Sigmoid colon (tissue), 7 donors: ENCODE measurements around the gene SLC13A3. TPM values are rescaled to one million over a fixed set of nuclear protein-coding genes. Genes with fewer than 3 reads are reported as not detected.

Experiments used
- DNase-seq: peaks from one replicate; pipeline ENCODE4 v3.0.0-alpha.2; 2019
- H3K27ac ChIP-seq, 4 donors: fragments of 200-600 bp; sonication (generic); one replicate each; pipeline ENCODE4 v1.5.1; 2016 to 2019; ENCODE audit warnings: mild to moderate bottlenecking in 1 of 4
- H3K27me3 ChIP-seq, 3 donors: fragments of 200-600 bp; sonication (generic); one replicate each; pipeline ENCODE4 v1.5.1; 2019; ENCODE audit warnings: mild to moderate bottlenecking in 1 of 3
- H3K36me3 ChIP-seq, 4 donors: fragments of 200-600 bp; sonication (generic); one replicate each; pipeline ENCODE4 v1.5.1; 2016 to 2019
- H3K4me1 ChIP-seq, 4 donors: fragments of 200-600 bp; sonication (generic); one replicate each; pipeline ENCODE4 v1.5.1; 2017 to 2019
- H3K4me3 ChIP-seq, 4 donors: fragments of 200-600 bp; sonication (generic); one replicate each; pipeline ENCODE4 v1.5.1; 2017 to 2019; ENCODE audit warnings: mild to moderate bottlenecking in 2 of 4, moderate library complexity in 1 of 4
- H3K9me3 ChIP-seq, 4 donors: fragments of 200-600 bp in 3 of 4; sonication (generic) in 3 of 4; one replicate each; pipeline versions ENCODE4 v1.5.1 to v1.6.1; 2013 to 2019
- CTCF ChIP-seq, 4 experiments: fragments of 450-650 bp in 3 of 4; fragments of 200-600 bp in 1 of 4; IDR thresholded peaks; one replicate each; pipeline ENCODE4 v1.5.1; 2016 to 2019; ENCODE audit warnings: antibody characterized with exemption in 4 of 4, mild to moderate bottlenecking in 3 of 4, moderate library complexity in 2 of 4
- EP300 ChIP-seq, 4 donors: sonication (generic); formaldehyde crosslinking; IDR thresholded peaks; one replicate each; pipeline ENCODE4 v1.6.1; 2017; ENCODE audit warnings: antibody characterized with exemption in 4 of 4
- POLR2A ChIP-seq, 2 donors: fragments of 450-650 bp; IDR thresholded peaks; one replicate each; pipeline ENCODE4 v1.6.1; 2016; ENCODE audit warnings: antibody characterized with exemption in 2 of 2, mild to moderate bottlenecking in 2 of 2, moderate library complexity in 2 of 2
- POLR2AphosphoS5 ChIP-seq, 4 donors: sonication (generic); formaldehyde crosslinking; IDR thresholded peaks; one replicate each; pipeline ENCODE4 v1.6.1; 2017; ENCODE audit warnings: antibody characterized with exemption in 4 of 4
- WGBS, 2 donors: extraction: QIAGEN DNeasy Blood & Tissue Kit; methylation state at CpG; one replicate each; pipeline ENCODE4 v1.1.7; 2013; 5-methylcytosine and 5-hydroxymethylcytosine counted together
- intact Hi-C: fragments of 100-400 bp; cut with DNase I; formaldehyde crosslinking; loops from one replicate; pipeline ENCODE4 v1.15.1; 2023
- polyA plus RNA-seq, 3 donors: library from polyadenylated mRNA; stranded (reverse); fragments of 200-250 nt; gene quantifications; one replicate each; pipeline ENCODE4 v1.2.3, GENCODE V29; 2013
- total RNA-seq, 4 donors: library from RNA; depleted of rRNA; stranded (reverse); fragments of >200 nt; gene quantifications; one replicate each; pipeline ENCODE4 v1.1.0, GENCODE V29; 2016
- donor health status: healthy with polysubstance abuse.
- donor health status: Bipolar disorder and iron deficiency.
- donor health status: healthy.

Gene SLC13A3
- total and polyA plus RNA-seq, 7 donors = 0.48 to 4.2 (median 1.1) TPM; not detected in 2

GRCh38 chr20:46640536-46641311, 10.5 kb downstream of the SLC13A3 start:
- no peaks in the 10 kb centered on the region for H3K36me3 ChIP-seq
- no peaks in the 10 kb centered on the region for H3K9me3 ChIP-seq
- no peak overlapping the region for H3K27ac ChIP-seq
- TF ChIP-seq EP300 (IDR thresholded peaks at IDR 0.05) (no peak), POLR2AphosphoS5 (IDR thresholded peaks at IDR 0.05) (no peak)
- no peak for DNase-seq
- no peak overlapping the region for H3K4me3 ChIP-seq
- intact Hi-C loops = no loop called here
- no peaks in the 10 kb centered on the region for H3K27me3 ChIP-seq
- 42 to 62% methylated on average over 14 of the region's 14 CpGs for WGBS, 2 donors
- H3K4me1 ChIP-seq = no peaks in the 10 kb centered on the region

- DNase-seq = no peak
- Histone ChIP-seq H3K4me1 (no peaks in the 10 kb centered on the region), H3K4me3 (no peak overlapping the region), H3K9me3 (no peaks in the 10 kb centered on the region), H3K36me3 (no peaks in the 10 kb centered on the region), H3K27ac (no peak overlapping the region), H3K27me3 (no peaks in the 10 kb centered on the region)
- intact Hi-C loops = no loop called here
- TF ChIP-seq POLR2A (IDR thresholded peaks at IDR 0.05) (no peak), CTCF (IDR thresholded peaks at IDR 0.05) (no peak), POLR2AphosphoS5 (IDR thresholded peaks at IDR 0.05) (no peak), EP300 (IDR thresholded peaks at IDR 0.05) (no peak)
- WGBS, 2 donors = 66 to 80% methylated on average over 6 of the region's 6 CpGs
Observed at GRCh38 chr20:46640044-46640443, 11.2 kb downstream of the SLC13A3 start.

GRCh38 chr20:46639587-46639986, 11.7 kb downstream of the SLC13A3 start:
- Histone ChIP-seq H3K27ac (no peak overlapping the region), H3K36me3 (no peaks in the 10 kb centered on the region), H3K9me3 (no peaks in the 10 kb centered on the region), H3K4me3 (no peak overlapping the region), H3K4me1 (no peaks in the 10 kb centered on the region), H3K27me3 (no peaks in the 10 kb centered on the region)
- WGBS, 2 donors = 88 to 94% methylated on average over 3 of the region's 3 CpGs
- intact Hi-C loops = no loop called here
- TF ChIP-seq CTCF (IDR thresholded peaks at IDR 0.05) = no peak
- TF ChIP-seq EP300 (IDR thresholded peaks at IDR 0.05) = no peak
- TF ChIP-seq POLR2AphosphoS5 (IDR thresholded peaks at IDR 0.05) = no peak
- TF ChIP-seq POLR2A (IDR thresholded peaks at IDR 0.05) = no peak
- no peak for DNase-seq

GRCh38 chr20:46638898-46639274, 12.4 kb downstream of the SLC13A3 start:
- Histone ChIP-seq H3K4me1 (no peaks in the 10 kb centered on the region), H3K27me3 (no peaks in the 10 kb centered on the region), H3K9me3 (no peaks in the 10 kb centered on the region), H3K27ac (no peak overlapping the region), H3K36me3 (no peaks in the 10 kb centered on the region), H3K4me3 (no peak overlapping the region)
- intact Hi-C loops = no loop called here
- TF ChIP-seq EP300 (IDR thresholded peaks at IDR 0.05) (no peak), CTCF (IDR thresholded peaks at IDR 0.05) (no peak), POLR2A (IDR thresholded peaks at IDR 0.05) (no peak), POLR2AphosphoS5 (IDR thresholded peaks at IDR 0.05) (no peak)
- no peak for DNase-seq
- WGBS, 2 donors = 87 to 91% methylated on average over 4 of the region's 4 CpGs

GRCh38 chr20:46638134-46638897, 12.9 kb downstream of the SLC13A3 start:
- Histone ChIP-seq H3K27ac (no peak overlapping the region), H3K27me3 (no peaks in the 10 kb centered on the region), H3K9me3 (no peaks in the 10 kb centered on the region), H3K36me3 (no peaks in the 10 kb centered on the region), H3K4me3 (no peak overlapping the region), H3K4me1 (no peaks in the 10 kb centered on the region)
- intact Hi-C loops = no loop called here
- no peak for DNase-seq
- TF ChIP-seq CTCF (IDR thresholded peaks at IDR 0.05) (no peak), EP300 (IDR thresholded peaks at IDR 0.05) (no peak)
- 82 to 84% methylated on average over 18 of the region's 18 CpGs for WGBS, 2 donors
